K562 (cell line): ENCODE data around the gene PPM1E.

Experiments
- KDM5B ChIP-seq: fragments of 200-600 bp; sonication (generic); IDR thresholded peaks from 2 replicates; pipeline ENCODE4 v1.6.1; 2012; ENCODE audit warnings: low read depth, mild to moderate bottlenecking, moderate library complexity, low read length, control low read depth, inconsistent platforms; ENCODE audit not compliant: insufficient replicate concordance
- MTA1 ChIP-seq: fragments of 450-650 bp; IDR thresholded peaks from 2 replicates; pipeline ENCODE4 v1.6.1; 2017; ENCODE audit warnings: borderline replicate concordance
- PHF8 ChIP-seq: fragments of 200-600 bp; sonication (generic); IDR thresholded peaks from 2 replicates; pipeline ENCODE4 v1.6.1; 2012; ENCODE audit warnings: mixed run types, mild to moderate bottlenecking, inconsistent platforms, low read length, moderate library complexity, borderline replicate concordance
- POLR2A ChIP-seq: fragments of 450-650 bp; conservative IDR thresholded peaks from 2 replicates; pipeline ENCODE4 v1.6.1; 2016
- TBP ChIP-seq: optimal IDR thresholded peaks from 2 replicates; pipeline ENCODE3; 2011; ENCODE audit warnings: low read depth, low read length, improper control_type of control experiment
- XRCC4 ChIP-seq: IDR thresholded peaks from one replicate; pipeline ENCODE4 v1.6.1; 2011; ENCODE audit not compliant: insufficient read depth, insufficient read length; ENCODE audit errors: extremely low read depth
- ZNF76 ChIP-seq: fragments of 250-450 bp; sonication (Bioruptor Pico); IDR thresholded peaks from 2 replicates; pipeline ENCODE4 v1.4.0; 2020; ENCODE audit warnings: mild to moderate bottlenecking, moderate library complexity, borderline replicate concordance
- TF ChIP-seq, protein P1 (sequence below): fragments of 250-450 bp; sonication (Bioruptor Pico); IDR thresholded peaks from 2 replicates; pipeline ENCODE4 v1.5.0; 2020; ENCODE audit warnings: mild to moderate bottlenecking, borderline replicate concordance
- TF ChIP-seq, protein P2 (sequence below), 3 experiments: IDR thresholded peaks in 2 of 3; conservative IDR thresholded peaks in 1 of 3; 2 replicates each; pipeline ENCODE4 v1.5.1; 2011 to 2012; ENCODE audit warnings: low read length in 3 of 3, mild to moderate bottlenecking in 3 of 3, control low read depth in 2 of 3, improper control_type of control experiment in 1 of 3, inconsistent platforms in 1 of 3, low read depth in 1 of 3, mixed read lengths in 1 of 3, moderate library complexity in 1 of 3; ENCODE audit not compliant: insufficient read depth in 2 of 3
- TF ChIP-seq, protein P3 (sequence below): sonication (generic); formaldehyde crosslinking; IDR thresholded peaks from 2 replicates; pipeline ENCODE4 v1.8.0; 2023; ENCODE audit warnings: missing genetic modification reagents, mild to moderate bottlenecking, borderline replicate concordance
- TF ChIP-seq, protein P4 (sequence below), 2 experiments: fragments of 450-650 bp; IDR thresholded peaks; 2 replicates each; pipeline ENCODE4 v1.6.1; 2016

DNA sequence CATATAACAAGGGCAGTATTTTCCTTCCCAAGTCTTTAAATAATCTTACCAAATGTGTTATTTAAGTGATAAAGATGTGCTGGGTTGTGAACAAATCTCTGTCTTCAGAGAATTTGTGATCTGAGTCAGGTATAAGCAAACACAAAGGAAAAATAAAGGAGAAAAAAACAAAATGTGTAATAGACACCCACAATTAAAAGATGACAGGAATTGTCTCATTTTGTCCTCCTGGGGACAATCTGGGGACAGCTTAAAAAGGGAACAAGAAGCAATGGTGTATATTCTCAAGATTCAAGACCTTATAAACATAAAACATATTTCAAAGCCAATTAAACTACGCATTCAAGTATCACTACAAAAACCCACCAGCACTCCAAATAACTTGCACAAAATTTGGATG, 243.8 kb downstream of the PPM1E start:
- TF ChIP-seq, protein P1, sequence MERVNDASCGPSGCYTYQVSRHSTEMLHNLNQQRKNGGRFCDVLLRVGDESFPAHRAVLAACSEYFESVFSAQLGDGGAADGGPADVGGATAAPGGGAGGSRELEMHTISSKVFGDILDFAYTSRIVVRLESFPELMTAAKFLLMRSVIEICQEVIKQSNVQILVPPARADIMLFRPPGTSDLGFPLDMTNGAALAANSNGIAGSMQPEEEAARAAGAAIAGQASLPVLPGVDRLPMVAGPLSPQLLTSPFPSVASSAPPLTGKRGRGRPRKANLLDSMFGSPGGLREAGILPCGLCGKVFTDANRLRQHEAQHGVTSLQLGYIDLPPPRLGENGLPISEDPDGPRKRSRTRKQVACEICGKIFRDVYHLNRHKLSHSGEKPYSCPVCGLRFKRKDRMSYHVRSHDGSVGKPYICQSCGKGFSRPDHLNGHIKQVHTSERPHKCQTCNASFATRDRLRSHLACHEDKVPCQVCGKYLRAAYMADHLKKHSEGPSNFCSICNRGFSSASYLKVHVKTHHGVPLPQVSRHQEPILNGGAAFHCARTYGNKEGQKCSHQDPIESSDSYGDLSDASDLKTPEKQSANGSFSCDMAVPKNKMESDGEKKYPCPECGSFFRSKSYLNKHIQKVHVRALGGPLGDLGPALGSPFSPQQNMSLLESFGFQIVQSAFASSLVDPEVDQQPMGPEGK (CRISPR knock-in tag), result no peak
- no peak for TF ChIP-seq ZNF76 (CRISPR knock-in tag)
- TF ChIP-seq PHF8, result no peak
- TF ChIP-seq KDM5B, result no peak
- TF ChIP-seq, protein P2, sequence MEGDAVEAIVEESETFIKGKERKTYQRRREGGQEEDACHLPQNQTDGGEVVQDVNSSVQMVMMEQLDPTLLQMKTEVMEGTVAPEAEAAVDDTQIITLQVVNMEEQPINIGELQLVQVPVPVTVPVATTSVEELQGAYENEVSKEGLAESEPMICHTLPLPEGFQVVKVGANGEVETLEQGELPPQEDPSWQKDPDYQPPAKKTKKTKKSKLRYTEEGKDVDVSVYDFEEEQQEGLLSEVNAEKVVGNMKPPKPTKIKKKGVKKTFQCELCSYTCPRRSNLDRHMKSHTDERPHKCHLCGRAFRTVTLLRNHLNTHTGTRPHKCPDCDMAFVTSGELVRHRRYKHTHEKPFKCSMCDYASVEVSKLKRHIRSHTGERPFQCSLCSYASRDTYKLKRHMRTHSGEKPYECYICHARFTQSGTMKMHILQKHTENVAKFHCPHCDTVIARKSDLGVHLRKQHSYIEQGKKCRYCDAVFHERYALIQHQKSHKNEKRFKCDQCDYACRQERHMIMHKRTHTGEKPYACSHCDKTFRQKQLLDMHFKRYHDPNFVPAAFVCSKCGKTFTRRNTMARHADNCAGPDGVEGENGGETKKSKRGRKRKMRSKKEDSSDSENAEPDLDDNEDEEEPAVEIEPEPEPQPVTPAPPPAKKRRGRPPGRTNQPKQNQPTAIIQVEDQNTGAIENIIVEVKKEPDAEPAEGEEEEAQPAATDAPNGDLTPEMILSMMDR (IDR thresholded peaks at IDR 0.05 in 2 of 3, conservative IDR thresholded peaks at IDR 0.05 in 1 of 3; ENCODE audit: insufficient read depth in 2 of 3, low read depth in 1 of 3, low read length in 3 of 3), result no peak
- no peak for TF ChIP-seq MTA1
- no peak for TF ChIP-seq XRCC4
- no peak for TF ChIP-seq POLR2A
- TF ChIP-seq, protein P3, sequence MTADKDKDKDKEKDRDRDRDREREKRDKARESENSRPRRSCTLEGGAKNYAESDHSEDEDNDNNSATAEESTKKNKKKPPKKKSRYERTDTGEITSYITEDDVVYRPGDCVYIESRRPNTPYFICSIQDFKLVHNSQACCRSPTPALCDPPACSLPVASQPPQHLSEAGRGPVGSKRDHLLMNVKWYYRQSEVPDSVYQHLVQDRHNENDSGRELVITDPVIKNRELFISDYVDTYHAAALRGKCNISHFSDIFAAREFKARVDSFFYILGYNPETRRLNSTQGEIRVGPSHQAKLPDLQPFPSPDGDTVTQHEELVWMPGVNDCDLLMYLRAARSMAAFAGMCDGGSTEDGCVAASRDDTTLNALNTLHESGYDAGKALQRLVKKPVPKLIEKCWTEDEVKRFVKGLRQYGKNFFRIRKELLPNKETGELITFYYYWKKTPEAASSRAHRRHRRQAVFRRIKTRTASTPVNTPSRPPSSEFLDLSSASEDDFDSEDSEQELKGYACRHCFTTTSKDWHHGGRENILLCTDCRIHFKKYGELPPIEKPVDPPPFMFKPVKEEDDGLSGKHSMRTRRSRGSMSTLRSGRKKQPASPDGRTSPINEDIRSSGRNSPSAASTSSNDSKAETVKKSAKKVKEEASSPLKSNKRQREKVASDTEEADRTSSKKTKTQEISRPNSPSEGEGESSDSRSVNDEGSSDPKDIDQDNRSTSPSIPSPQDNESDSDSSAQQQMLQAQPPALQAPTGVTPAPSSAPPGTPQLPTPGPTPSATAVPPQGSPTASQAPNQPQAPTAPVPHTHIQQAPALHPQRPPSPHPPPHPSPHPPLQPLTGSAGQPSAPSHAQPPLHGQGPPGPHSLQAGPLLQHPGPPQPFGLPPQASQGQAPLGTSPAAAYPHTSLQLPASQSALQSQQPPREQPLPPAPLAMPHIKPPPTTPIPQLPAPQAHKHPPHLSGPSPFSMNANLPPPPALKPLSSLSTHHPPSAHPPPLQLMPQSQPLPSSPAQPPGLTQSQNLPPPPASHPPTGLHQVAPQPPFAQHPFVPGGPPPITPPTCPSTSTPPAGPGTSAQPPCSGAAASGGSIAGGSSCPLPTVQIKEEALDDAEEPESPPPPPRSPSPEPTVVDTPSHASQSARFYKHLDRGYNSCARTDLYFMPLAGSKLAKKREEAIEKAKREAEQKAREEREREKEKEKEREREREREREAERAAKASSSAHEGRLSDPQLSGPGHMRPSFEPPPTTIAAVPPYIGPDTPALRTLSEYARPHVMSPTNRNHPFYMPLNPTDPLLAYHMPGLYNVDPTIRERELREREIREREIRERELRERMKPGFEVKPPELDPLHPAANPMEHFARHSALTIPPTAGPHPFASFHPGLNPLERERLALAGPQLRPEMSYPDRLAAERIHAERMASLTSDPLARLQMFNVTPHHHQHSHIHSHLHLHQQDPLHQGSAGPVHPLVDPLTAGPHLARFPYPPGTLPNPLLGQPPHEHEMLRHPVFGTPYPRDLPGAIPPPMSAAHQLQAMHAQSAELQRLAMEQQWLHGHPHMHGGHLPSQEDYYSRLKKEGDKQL, result no peak
- TF ChIP-seq, protein P4, sequence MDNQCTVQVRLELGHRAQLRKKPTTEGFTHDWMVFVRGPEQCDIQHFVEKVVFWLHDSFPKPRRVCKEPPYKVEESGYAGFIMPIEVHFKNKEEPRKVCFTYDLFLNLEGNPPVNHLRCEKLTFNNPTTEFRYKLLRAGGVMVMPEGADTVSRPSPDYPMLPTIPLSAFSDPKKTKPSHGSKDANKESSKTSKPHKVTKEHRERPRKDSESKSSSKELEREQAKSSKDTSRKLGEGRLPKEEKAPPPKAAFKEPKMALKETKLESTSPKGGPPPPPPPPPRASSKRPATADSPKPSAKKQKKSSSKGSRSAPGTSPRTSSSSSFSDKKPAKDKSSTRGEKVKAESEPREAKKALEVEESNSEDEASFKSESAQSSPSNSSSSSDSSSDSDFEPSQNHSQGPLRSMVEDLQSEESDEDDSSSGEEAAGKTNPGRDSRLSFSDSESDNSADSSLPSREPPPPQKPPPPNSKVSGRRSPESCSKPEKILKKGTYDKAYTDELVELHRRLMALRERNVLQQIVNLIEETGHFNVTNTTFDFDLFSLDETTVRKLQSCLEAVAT (IDR thresholded peaks at IDR 0.05), result no peak
- TF ChIP-seq TBP, result no peak
